NCI-H1417 treated with DMSO at 0.1 percent for 48 hours (cell line): ENCODE measurements around the gene CLDN11.

Source experiments
- DNase-seq: peaks from one replicate; lab custom pipeline; 2025; lab: John Stamatoyannopoulos, UW

The CLDN11 gene

GRCh38 chr3:170428095-170428494, 9.4 kb downstream of the CLDN11 start:
- DNase-seq = no peak

GRCh38 chr3:170429050-170429449, 10.4 kb downstream of the CLDN11 start:
- DNase-seq = no peak

- no peak for DNase-seq
Observed at GRCh38 chr3:170431054-170431453, 12.4 kb downstream of the CLDN11 start.

GRCh38 chr3:170432416-170432815, 13.7 kb downstream of the CLDN11 start:
- no peak for DNase-seq

GRCh38 chr3:170436697-170437096, 18.0 kb downstream of the CLDN11 start:
- no peak for DNase-seq

GRCh38 chr3:170437176-170437575, 18.5 kb downstream of the CLDN11 start:
- no peak for DNase-seq

- no peak for DNase-seq
Observed at GRCh38 chr3:170437696-170438407, 19.2 kb downstream of the CLDN11 start.

GRCh38 chr3:170438836-170439235, 20.2 kb downstream of the CLDN11 start:
- DNase-seq = no peak

GRCh38 chr3:170440344-170440743, 21.7 kb downstream of the CLDN11 start:
- DNase-seq = no peak

- DNase-seq = no peak
Observed at GRCh38 chr3:170441412-170441811, 22.7 kb downstream of the CLDN11 start.

- DNase-seq = no peak
Observed at GRCh38 chr3:170442947-170443346, 24.3 kb downstream of the CLDN11 start.

- no peak for DNase-seq
Observed at GRCh38 chr3:170443457-170443856, 24.8 kb downstream of the CLDN11 start.

GRCh38 chr3:170448584-170448983, 29.9 kb downstream of the CLDN11 start:
- DNase-seq = no peak

- no peak for DNase-seq
Observed at GRCh38 chr3:170450039-170450438, 31.4 kb downstream of the CLDN11 start.

- no peak for DNase-seq
Observed at GRCh38 chr3:170454509-170454908, 35.8 kb downstream of the CLDN11 start.

- no peak for DNase-seq
Observed at GRCh38 chr3:170458285-170458684, 39.6 kb downstream of the CLDN11 start.

GRCh38 chr3:170463011-170463410, 44.3 kb downstream of the CLDN11 start:
- no peak for DNase-seq

- DNase-seq = no peak
Observed at GRCh38 chr3:170465955-170466354, 47.3 kb downstream of the CLDN11 start.

GRCh38 chr3:170467007-170467406, 48.3 kb downstream of the CLDN11 start:
- peak; percentile 63 for DNase-seq

GRCh38 chr3:170467571-170468147, 49.0 kb downstream of the CLDN11 start:
- peak; percentile 53 for DNase-seq

GRCh38 chr3:170469151-170470062, 50.7 kb downstream of the CLDN11 start:
- peak; percentile 96 for DNase-seq

- peak; percentile 46 for DNase-seq
Observed at GRCh38 chr3:170470063-170471016, 51.7 kb downstream of the CLDN11 start.
